ENCODE measurements around the gene HSPH1.

Gene HSPH1

GRCh38 chr13:31122544-31123260, 39.0 kb downstream of the HSPH1 start:
- DNase-seq (ENCODE audit: low spot score in 2 of 2) (peak in 1 of 2 donors; percentile 17), ATAC-seq (no peak)
- Mint-ChIP-seq H3K36me3 (no peaks in the 10 kb centered on the region), H3K4me3 (no peak overlapping the region), H3K4me1 (peaks cover 4% of the 10 kb centered on the region), H3K27ac (no peak overlapping the region), H3K9me3 (no peaks in the 10 kb centered on the region)

- H3K4me1 Mint-ChIP-seq: peaks cover 4% of the 10 kb centered on the region
- ATAC-seq (no peak), DNase-seq (ENCODE audit: low spot score in 2 of 2) (peak in 1 of 2 donors; percentile 32)
- no peaks in the 10 kb centered on the region for H3K36me3 Mint-ChIP-seq
- H3K27ac Mint-ChIP-seq: no peak overlapping the region
- no peak overlapping the region for H3K4me3 Mint-ChIP-seq
- H3K9me3 Mint-ChIP-seq: no peaks in the 10 kb centered on the region
Measured at GRCh38 chr13:31122143-31122542, 39.6 kb downstream of the HSPH1 start.

- Mint-ChIP-seq H3K27ac (no peak overlapping the region), H3K4me3 (no peak overlapping the region), H3K9me3 (no peaks in the 10 kb centered on the region), H3K4me1 (peaks cover 4% of the 10 kb centered on the region), H3K36me3 (no peaks in the 10 kb centered on the region)
- no peak for ATAC-seq
- DNase-seq (ENCODE audit: low spot score in 2 of 2): no peak
Measured at GRCh38 chr13:31121379-31122140, 40.1 kb downstream of the HSPH1 start.

GRCh38 chr13:31119966-31120700, 41.6 kb downstream of the HSPH1 start:
- Mint-ChIP-seq H3K4me1 (peaks cover 4% of the 10 kb centered on the region), H3K36me3 (no peaks in the 10 kb centered on the region), H3K4me3 (no peak overlapping the region), H3K9me3 (no peaks in the 10 kb centered on the region), H3K27ac (no peak overlapping the region)
- DNase-seq (ENCODE audit: low spot score in 2 of 2) (peak in 1 of 2 donors; percentile 29), ATAC-seq (no peak)

GRCh38 chr13:31119526-31119925, 42.2 kb downstream of the HSPH1 start:
- Mint-ChIP-seq H3K4me1 (peaks cover 4% of the 10 kb centered on the region), H3K36me3 (no peaks in the 10 kb centered on the region), H3K27ac (no peak overlapping the region), H3K4me3 (no peak overlapping the region), H3K9me3 (no peaks in the 10 kb centered on the region)
- ATAC-seq: no peak
- no peak for DNase-seq (ENCODE audit: low spot score in 2 of 2)

- Mint-ChIP-seq H3K27ac (no peak overlapping the region), H3K4me3 (no peak overlapping the region), H3K36me3 (no peaks in the 10 kb centered on the region), H3K4me1 (peaks cover 7% of the 10 kb centered on the region), H3K9me3 (no peaks in the 10 kb centered on the region)
- ATAC-seq: no peak
- no peak for DNase-seq (ENCODE audit: low spot score in 2 of 2)
Measured at GRCh38 chr13:31116224-31116623, 45.5 kb downstream of the HSPH1 start.

GRCh38 chr13:31115616-31116015, 46.1 kb downstream of the HSPH1 start:
- ATAC-seq (no peak), DNase-seq (ENCODE audit: low spot score in 2 of 2) (no peak)
- Mint-ChIP-seq H3K4me3 (no peak overlapping the region), H3K4me1 (peaks cover 7% of the 10 kb centered on the region), H3K9me3 (no peaks in the 10 kb centered on the region), H3K36me3 (no peaks in the 10 kb centered on the region), H3K27ac (no peak overlapping the region)

- Mint-ChIP-seq H3K36me3 (no peaks in the 10 kb centered on the region), H3K27ac (no peak overlapping the region), H3K9me3 (no peaks in the 10 kb centered on the region), H3K4me3 (no peak overlapping the region), H3K4me1 (peaks cover 7% of the 10 kb centered on the region)
- no peak for ATAC-seq
- DNase-seq (ENCODE audit: low spot score in 2 of 2): no peak
Measured at GRCh38 chr13:31114641-31115040, 47.1 kb downstream of the HSPH1 start.

- H3K9me3 Mint-ChIP-seq: no peaks in the 10 kb centered on the region
- H3K27ac Mint-ChIP-seq: no peak overlapping the region
- no peak overlapping the region for H3K4me3 Mint-ChIP-seq
- ATAC-seq: no peak
- H3K36me3 Mint-ChIP-seq: no peaks in the 10 kb centered on the region
- DNase-seq (ENCODE audit: low spot score in 2 of 2): no peak
- peaks cover 7% of the 10 kb centered on the region for H3K4me1 Mint-ChIP-seq
Measured at GRCh38 chr13:31111136-31111535, 50.6 kb downstream of the HSPH1 start.

GRCh38 chr13:31110617-31111016, 51.1 kb downstream of the HSPH1 start:
- Mint-ChIP-seq H3K4me3 (no peak overlapping the region), H3K9me3 (no peaks in the 10 kb centered on the region), H3K36me3 (no peaks in the 10 kb centered on the region), H3K4me1 (peaks cover 7% of the 10 kb centered on the region), H3K27ac (no peak overlapping the region)
- ATAC-seq: peak; percentile 31
- DNase-seq (ENCODE audit: low spot score in 2 of 2): no peak

GRCh38 chr13:31110169-31110568, 51.5 kb downstream of the HSPH1 start:
- no peaks in the 10 kb centered on the region for H3K9me3 Mint-ChIP-seq
- DNase-seq (ENCODE audit: low spot score in 2 of 2) (no peak), ATAC-seq (no peak)
- H3K27ac Mint-ChIP-seq: no peak overlapping the region
- no peaks in the 10 kb centered on the region for H3K36me3 Mint-ChIP-seq
- peaks cover 7% of the 10 kb centered on the region for H3K4me1 Mint-ChIP-seq
- H3K4me3 Mint-ChIP-seq: no peak overlapping the region

- DNase-seq (ENCODE audit: low spot score in 2 of 2) (no peak), ATAC-seq (no peak)
- H3K36me3 Mint-ChIP-seq: no peaks in the 10 kb centered on the region
- no peak overlapping the region for H3K4me3 Mint-ChIP-seq
- H3K4me1 Mint-ChIP-seq: no peaks in the 10 kb centered on the region
- H3K9me3 Mint-ChIP-seq: no peaks in the 10 kb centered on the region
- H3K27ac Mint-ChIP-seq: no peak overlapping the region
Measured at GRCh38 chr13:31107109-31107508, 54.6 kb downstream of the HSPH1 start.

- DNase-seq (ENCODE audit: low spot score in 2 of 2) (no peak), ATAC-seq (no peak)
- peak overlapping the region; percentile 11 for H3K27ac Mint-ChIP-seq
- H3K9me3 Mint-ChIP-seq: no peaks in the 10 kb centered on the region
- no peaks in the 10 kb centered on the region for H3K4me1 Mint-ChIP-seq
- H3K36me3 Mint-ChIP-seq: no peaks in the 10 kb centered on the region
- H3K4me3 Mint-ChIP-seq: no peak overlapping the region
Measured at GRCh38 chr13:31105856-31106255, 55.8 kb downstream of the HSPH1 start.

- ATAC-seq (no peak), DNase-seq (ENCODE audit: low spot score in 2 of 2) (no peak)
- no peaks in the 10 kb centered on the region for H3K36me3 Mint-ChIP-seq
- no peaks in the 10 kb centered on the region for H3K4me1 Mint-ChIP-seq
- no peak overlapping the region for H3K4me3 Mint-ChIP-seq
- H3K9me3 Mint-ChIP-seq: no peaks in the 10 kb centered on the region
- peak overlapping the region; percentile 11 for H3K27ac Mint-ChIP-seq
Measured at GRCh38 chr13:31105020-31105795, 56.5 kb downstream of the HSPH1 start.

- Mint-ChIP-seq H3K36me3 (no peaks in the 10 kb centered on the region), H3K27ac (no peak overlapping the region), H3K4me1 (no peaks in the 10 kb centered on the region), H3K9me3 (no peaks in the 10 kb centered on the region), H3K4me3 (no peak overlapping the region)
- DNase-seq (ENCODE audit: low spot score in 2 of 2) (no peak), ATAC-seq (no peak)
Measured at GRCh38 chr13:31102905-31103304, 58.8 kb downstream of the HSPH1 start.

Data from stimulated activated effector memory CD8-positive, alpha-beta T cell treated with anti-CD3 and anti-CD28 coated beads, Interleukin-12 subunit alpha, Interleukin-12 subunit beta, amount 100 ng/mL, for 72 hours (primary cell).